ENCODE measurements around the gene TMEM132C.

Gene TMEM132C

GRCh38 chr12:128729628-128730121, 462.7 kb downstream of the TMEM132C start:
- DNase-seq: no peak

- DNase-seq: no peak
Observed at GRCh38 chr12:128734371-128734770, 467.4 kb downstream of the TMEM132C start.

GRCh38 chr12:128737292-128737966, 470.5 kb downstream of the TMEM132C start:
- DNase-seq: no peak

- DNase-seq: no peak
Observed at GRCh38 chr12:128743916-128744315, 476.9 kb downstream of the TMEM132C start.

GRCh38 chr12:128745772-128746689, 479.1 kb downstream of the TMEM132C start:
- no peak for DNase-seq

- no peak for DNase-seq
Observed at GRCh38 chr12:128747441-128747840, 480.5 kb downstream of the TMEM132C start.

- no peak for DNase-seq
Observed at GRCh38 chr12:128752386-128752785, 485.4 kb downstream of the TMEM132C start.

GRCh38 chr12:128753438-128753837, 486.5 kb downstream of the TMEM132C start:
- no peak for DNase-seq

GRCh38 chr12:128754275-128754674, 487.3 kb downstream of the TMEM132C start:
- DNase-seq: no peak

- no peak for DNase-seq
Observed at GRCh38 chr12:128755566-128755965, 488.6 kb downstream of the TMEM132C start.
